Osteoblast (primary cell): Measurements from ENCODE around the gene TIMM17B. TPM values are rescaled to one million over a fixed set of nuclear protein-coding genes. Genes with fewer than 3 reads are reported as not detected.

ENCODE experiments used
- DNase-seq: peaks from one replicate; pipeline ENCODE4 v3.0.0; 2011; ENCODE audit warnings: low spot score, mixed read lengths; ENCODE audit not compliant: insufficient read length; ENCODE audit errors: missing footprints
- H2AFZ ChIP-seq: 2 replicates; pipeline ENCODE4 v1.6.0; 2011; ENCODE audit warnings: mild to moderate bottlenecking, low read length
- H3K27ac ChIP-seq: 2 replicates; pipeline ENCODE4 v1.5.1; 2011; ENCODE audit warnings: mild to moderate bottlenecking, low read depth, low read length, moderate library complexity
- H3K27me3 ChIP-seq: 2 replicates; pipeline ENCODE4 v1.6.0; 2012; ENCODE audit warnings: mild to moderate bottlenecking, control low read depth, inconsistent platforms, low read length, moderate library complexity; ENCODE audit not compliant: insufficient read depth
- H3K36me3 ChIP-seq: 2 replicates; pipeline ENCODE4 v1.5.1; 2011; ENCODE audit warnings: mild to moderate bottlenecking, low read length, control low read depth, moderate library complexity; ENCODE audit not compliant: insufficient read depth
- H3K4me1 ChIP-seq: 2 replicates; pipeline ENCODE4 v1.5.1; 2011; ENCODE audit warnings: mild to moderate bottlenecking, low read length, control low read depth, moderate library complexity; ENCODE audit not compliant: insufficient read depth
- H3K4me2 ChIP-seq: 2 replicates; pipeline ENCODE4 v1.6.0; 2011; ENCODE audit warnings: mild to moderate bottlenecking, low read length; ENCODE audit not compliant: insufficient read depth
- H3K4me3 ChIP-seq: fragments of 200-600 bp; sonication (generic); 3 replicates; pipeline ENCODE4 v1.5.1; 2012; ENCODE audit warnings: mild to moderate bottlenecking, low read length, inconsistent platforms; ENCODE audit not compliant: insufficient read depth
- H3K79me2 ChIP-seq: 2 replicates; pipeline ENCODE4 v1.6.0; 2012; ENCODE audit warnings: mild to moderate bottlenecking, low read length, control low read depth, inconsistent platforms; ENCODE audit not compliant: insufficient read depth
- H3K9me3 ChIP-seq: 2 replicates; pipeline ENCODE4 v1.5.1; 2011; ENCODE audit warnings: low read depth, low read length, control low read depth
- H4K20me1 ChIP-seq: 2 replicates; pipeline ENCODE4 v1.6.0; 2012; ENCODE audit warnings: mild to moderate bottlenecking, low read length, control low read depth; ENCODE audit not compliant: insufficient read depth
- total RNA-seq: library from RNA; depleted of rRNA; stranded (reverse); fragments of >200 nt; gene quantifications from 2 replicates; pipeline ENCODE4 v1.2.3, GENCODE V29; 2012
- TF ChIP-seq, protein P1 (sequence below): IDR thresholded peaks from 2 replicates; pipeline ENCODE4 v1.5.1; 2011; ENCODE audit warnings: mild to moderate bottlenecking, low read depth, low read length, moderate library complexity; ENCODE audit errors: extremely low read depth

Gene TIMM17B
- total RNA-seq, 1 donor = 24.2 TPM

DNA sequence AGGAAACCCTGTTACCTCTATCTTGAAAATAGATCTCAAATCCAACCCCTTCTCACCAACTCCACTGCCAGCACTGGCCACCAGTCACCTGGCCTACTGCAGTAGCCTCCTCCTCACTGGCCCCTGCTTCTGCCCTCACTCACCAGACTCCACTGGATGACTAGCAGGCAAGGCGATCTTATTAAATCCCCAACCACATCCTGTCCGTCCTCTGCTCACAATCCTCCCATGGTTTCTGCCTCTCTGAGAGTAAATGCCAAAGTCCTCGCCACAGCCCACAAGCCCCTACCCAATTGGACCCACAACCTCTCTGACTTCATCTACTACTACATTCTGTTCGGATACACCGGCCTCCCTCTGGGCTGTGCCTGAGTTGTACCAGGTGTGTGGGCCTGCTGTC lies 26.7 kb upstream of the TIMM17B start:
- TF ChIP-seq, protein P1, sequence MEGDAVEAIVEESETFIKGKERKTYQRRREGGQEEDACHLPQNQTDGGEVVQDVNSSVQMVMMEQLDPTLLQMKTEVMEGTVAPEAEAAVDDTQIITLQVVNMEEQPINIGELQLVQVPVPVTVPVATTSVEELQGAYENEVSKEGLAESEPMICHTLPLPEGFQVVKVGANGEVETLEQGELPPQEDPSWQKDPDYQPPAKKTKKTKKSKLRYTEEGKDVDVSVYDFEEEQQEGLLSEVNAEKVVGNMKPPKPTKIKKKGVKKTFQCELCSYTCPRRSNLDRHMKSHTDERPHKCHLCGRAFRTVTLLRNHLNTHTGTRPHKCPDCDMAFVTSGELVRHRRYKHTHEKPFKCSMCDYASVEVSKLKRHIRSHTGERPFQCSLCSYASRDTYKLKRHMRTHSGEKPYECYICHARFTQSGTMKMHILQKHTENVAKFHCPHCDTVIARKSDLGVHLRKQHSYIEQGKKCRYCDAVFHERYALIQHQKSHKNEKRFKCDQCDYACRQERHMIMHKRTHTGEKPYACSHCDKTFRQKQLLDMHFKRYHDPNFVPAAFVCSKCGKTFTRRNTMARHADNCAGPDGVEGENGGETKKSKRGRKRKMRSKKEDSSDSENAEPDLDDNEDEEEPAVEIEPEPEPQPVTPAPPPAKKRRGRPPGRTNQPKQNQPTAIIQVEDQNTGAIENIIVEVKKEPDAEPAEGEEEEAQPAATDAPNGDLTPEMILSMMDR = no peak
- H3K27me3 ChIP-seq = no peaks in the 10 kb centered on the region
- no peak overlapping the region for H3K4me2 ChIP-seq
- H3K4me1 ChIP-seq = peaks cover 7% of the 10 kb centered on the region
- H3K9me3 ChIP-seq = no peaks in the 10 kb centered on the region
- peaks cover 21% of the 10 kb centered on the region for H3K36me3 ChIP-seq
- no peak for DNase-seq
- peaks cover 3% of the 10 kb centered on the region for H3K79me2 ChIP-seq
- no peak overlapping the region for H3K27ac ChIP-seq
- no peak overlapping the region for H3K4me3 ChIP-seq
- peaks cover 4% of the 10 kb centered on the region for H4K20me1 ChIP-seq
- H2AFZ ChIP-seq = no peak overlapping the region

DNA sequence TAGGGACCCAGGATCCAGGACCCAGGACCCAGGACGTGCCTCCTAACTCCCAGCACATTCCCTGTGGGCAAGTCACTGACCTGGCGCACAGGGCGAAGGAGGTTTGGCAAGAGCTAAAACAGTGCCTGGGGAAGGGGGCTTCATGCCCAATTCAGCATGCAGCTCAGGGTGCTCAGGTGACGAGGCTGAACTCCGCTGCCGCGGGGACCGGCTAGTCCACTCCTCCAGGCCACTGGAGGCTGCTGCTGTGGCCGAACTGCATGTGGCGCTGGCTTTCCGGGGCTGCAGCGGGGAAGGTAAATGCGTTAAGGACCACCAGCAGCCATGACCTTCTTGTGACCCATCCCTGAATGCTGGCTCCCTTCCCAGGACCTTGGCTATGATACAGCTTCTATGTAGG lies 26.2 kb upstream of the TIMM17B start:
- Histone ChIP-seq H3K27ac (no peak overlapping the region), H3K4me2 (no peak overlapping the region), H3K79me2 (peaks cover 3% of the 10 kb centered on the region), H2AFZ (no peak overlapping the region), H3K4me3 (no peak overlapping the region), H3K9me3 (no peaks in the 10 kb centered on the region), H3K4me1 (peaks cover 11% of the 10 kb centered on the region), H3K36me3 (peaks cover 21% of the 10 kb centered on the region), H3K27me3 (no peaks in the 10 kb centered on the region), H4K20me1 (peaks cover 4% of the 10 kb centered on the region)
- no peak for DNase-seq
- TF ChIP-seq, protein P1 = no peak

DNA sequence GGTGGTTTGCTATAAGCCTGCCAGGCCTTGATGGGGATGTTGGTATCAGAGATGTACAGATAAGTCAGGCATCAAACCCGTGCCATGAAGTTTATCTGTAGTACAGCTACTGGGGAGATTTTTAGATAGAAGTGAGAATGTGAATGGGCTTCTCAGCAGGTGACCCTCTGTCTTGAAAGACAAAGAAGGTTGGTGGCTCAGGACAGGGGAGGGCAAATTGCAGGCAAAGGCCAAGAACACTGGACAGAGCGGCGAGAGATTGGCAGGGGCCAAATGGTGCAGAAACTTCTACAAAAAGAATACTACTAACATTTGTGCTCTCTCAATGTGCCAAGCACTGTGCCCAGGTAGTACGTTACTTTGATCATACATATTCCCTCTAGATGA lies 23.1 kb upstream of the TIMM17B start:
- no peak overlapping the region for H3K4me3 ChIP-seq
- peaks cover 11% of the 10 kb centered on the region for H3K4me1 ChIP-seq
- H3K4me2 ChIP-seq = no peak overlapping the region
- no peak overlapping the region for H3K27ac ChIP-seq
- H4K20me1 ChIP-seq = no peaks in the 10 kb centered on the region
- TF ChIP-seq, protein P1 = no peak
- no peak overlapping the region for H2AFZ ChIP-seq
- H3K36me3 ChIP-seq = peaks cover 21% of the 10 kb centered on the region
- peaks cover 3% of the 10 kb centered on the region for H3K79me2 ChIP-seq
- H3K9me3 ChIP-seq = no peaks in the 10 kb centered on the region
- DNase-seq = no peak
- no peaks in the 10 kb centered on the region for H3K27me3 ChIP-seq

DNA sequence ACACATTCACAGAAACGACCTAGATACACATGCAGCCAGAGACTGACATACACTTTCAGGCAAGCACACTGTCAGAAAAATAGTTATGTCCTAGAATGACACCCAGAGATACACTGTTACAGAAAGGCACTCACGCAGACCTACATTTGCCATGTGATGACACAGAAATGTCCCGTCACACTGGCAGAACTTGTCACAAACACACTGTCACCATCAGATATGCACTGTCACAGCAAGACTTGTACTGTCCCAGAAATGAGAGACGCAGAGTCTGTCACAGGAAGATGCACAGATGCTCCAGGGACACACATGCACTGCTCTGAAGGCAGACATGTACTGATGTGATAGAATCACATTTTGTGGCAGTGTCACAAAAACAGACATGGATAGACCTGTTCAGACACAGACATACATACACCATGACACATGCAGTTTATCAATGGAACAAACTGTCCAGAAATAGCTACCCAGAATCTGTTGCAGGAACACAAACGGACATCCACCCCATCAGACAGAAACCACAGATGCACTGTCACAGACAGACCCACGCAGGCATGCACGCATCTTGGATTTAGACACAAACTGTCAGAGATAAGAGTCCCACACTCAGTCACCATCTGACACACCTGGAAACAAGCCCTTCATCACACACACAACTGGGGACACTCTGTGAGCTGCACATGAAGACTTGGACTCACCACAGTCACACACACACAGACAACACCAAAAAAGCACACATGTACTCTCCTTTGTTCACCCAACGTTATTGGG lies 22.6 kb upstream of the TIMM17B start:
- Histone ChIP-seq H3K4me2 (peak overlapping the region; percentile 78), H3K9me3 (no peaks in the 10 kb centered on the region), H3K27ac (no peak overlapping the region), H3K79me2 (peaks cover 3% of the 10 kb centered on the region), H3K4me3 (no peak overlapping the region), H3K27me3 (no peaks in the 10 kb centered on the region), H4K20me1 (no peaks in the 10 kb centered on the region), H3K36me3 (peaks cover 15% of the 10 kb centered on the region), H3K4me1 (peaks cover 11% of the 10 kb centered on the region), H2AFZ (no peak overlapping the region)
- DNase-seq = peak; percentile 83
- TF ChIP-seq, protein P1 = no peak
